Measurements from ENCODE around the gene TRIM31.

GRCh38 chr6:30143780-30144179, 30.9 kb upstream of the TRIM31 start:
- TF ChIP-seq, protein P1, sequence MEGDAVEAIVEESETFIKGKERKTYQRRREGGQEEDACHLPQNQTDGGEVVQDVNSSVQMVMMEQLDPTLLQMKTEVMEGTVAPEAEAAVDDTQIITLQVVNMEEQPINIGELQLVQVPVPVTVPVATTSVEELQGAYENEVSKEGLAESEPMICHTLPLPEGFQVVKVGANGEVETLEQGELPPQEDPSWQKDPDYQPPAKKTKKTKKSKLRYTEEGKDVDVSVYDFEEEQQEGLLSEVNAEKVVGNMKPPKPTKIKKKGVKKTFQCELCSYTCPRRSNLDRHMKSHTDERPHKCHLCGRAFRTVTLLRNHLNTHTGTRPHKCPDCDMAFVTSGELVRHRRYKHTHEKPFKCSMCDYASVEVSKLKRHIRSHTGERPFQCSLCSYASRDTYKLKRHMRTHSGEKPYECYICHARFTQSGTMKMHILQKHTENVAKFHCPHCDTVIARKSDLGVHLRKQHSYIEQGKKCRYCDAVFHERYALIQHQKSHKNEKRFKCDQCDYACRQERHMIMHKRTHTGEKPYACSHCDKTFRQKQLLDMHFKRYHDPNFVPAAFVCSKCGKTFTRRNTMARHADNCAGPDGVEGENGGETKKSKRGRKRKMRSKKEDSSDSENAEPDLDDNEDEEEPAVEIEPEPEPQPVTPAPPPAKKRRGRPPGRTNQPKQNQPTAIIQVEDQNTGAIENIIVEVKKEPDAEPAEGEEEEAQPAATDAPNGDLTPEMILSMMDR (conservative IDR thresholded peaks at IDR 0.05) = no peak
- no peak for TF ChIP-seq ZFX (IDR thresholded peaks at IDR 0.05)

Data from C4-2B (cell line).